Activated T-helper 1 cell treated with anti-CD3 and anti-CD28 coated beads, Interleukin-2, amount 50 U/mL, for 16 hours (primary cell): Measurements from ENCODE around the gene GNB3.
A peak's percentile ranks its signal among the peaks of the same experiment; 100 is the strongest.
"Not testable (repeated sequence)": the region's sequence is repeated elsewhere in the genome, so short reads cannot be mapped to it uniquely, and the experiment has no call there.

Experiments used
- DNase-seq, 2 donors: peaks; one replicate each; pipeline ENCODE4 v3.0.0-alpha.2; 2020; ENCODE audit warnings: low read depth in 1 of 2, low spot score in 1 of 2

GNB3 gene

GRCh38 chr12:6858799-6859198, 18.1 kb downstream of the GNB3 start:
- no peak for DNase-seq

GRCh38 chr12:6860116-6860515, 19.4 kb downstream of the GNB3 start:
- DNase-seq = no peak

- DNase-seq = no peak
These were observed 20.2 kb downstream of the GNB3 start for GRCh38 chr12:6860942-6861341.

- no peak for DNase-seq
These were observed 20.7 kb downstream of the GNB3 start for GRCh38 chr12:6861391-6861790.

- no peak for DNase-seq
These were observed 22.3 kb downstream of the GNB3 start for GRCh38 chr12:6863033-6863432.

DNA sequence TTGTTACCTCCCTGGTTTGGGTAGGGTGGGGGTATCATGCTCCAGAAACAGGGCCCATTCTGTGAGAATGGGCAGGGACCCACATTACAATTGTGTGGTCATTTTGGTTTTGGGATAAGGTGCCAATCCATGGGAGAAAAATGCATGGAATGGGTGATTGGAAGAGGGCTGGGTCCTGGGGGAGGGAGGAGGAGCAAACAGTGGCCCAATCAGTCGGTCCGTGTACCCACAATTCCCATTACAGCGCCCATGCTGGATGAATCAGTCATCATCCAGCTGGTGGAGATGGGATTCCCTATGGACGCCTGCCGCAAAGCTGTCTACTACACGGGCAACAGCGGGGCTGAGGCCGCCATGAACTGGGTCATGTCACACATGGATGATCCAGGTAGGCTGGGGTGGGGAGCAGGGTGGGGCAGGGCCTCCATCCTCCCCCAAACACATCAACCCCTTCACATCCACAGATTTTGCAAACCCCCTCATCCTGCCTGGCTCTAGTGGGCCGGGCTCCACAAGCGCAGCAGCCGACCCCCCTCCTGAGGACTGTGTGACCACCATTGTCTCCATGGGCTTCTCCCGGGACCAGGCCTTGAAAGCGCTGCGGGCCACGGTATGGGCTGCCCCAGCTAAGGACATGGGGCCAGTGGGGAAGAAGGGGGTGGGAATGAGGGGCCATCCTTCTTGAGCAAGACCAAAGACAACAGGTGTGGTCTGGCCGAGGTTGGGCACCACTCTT, 23.0 kb downstream of the GNB3 start:
- DNase-seq = no peak

- not testable (repeated sequence) for DNase-seq
These were observed 24.6 kb downstream of the GNB3 start for GRCh38 chr12:6865307-6865706.

DNA sequence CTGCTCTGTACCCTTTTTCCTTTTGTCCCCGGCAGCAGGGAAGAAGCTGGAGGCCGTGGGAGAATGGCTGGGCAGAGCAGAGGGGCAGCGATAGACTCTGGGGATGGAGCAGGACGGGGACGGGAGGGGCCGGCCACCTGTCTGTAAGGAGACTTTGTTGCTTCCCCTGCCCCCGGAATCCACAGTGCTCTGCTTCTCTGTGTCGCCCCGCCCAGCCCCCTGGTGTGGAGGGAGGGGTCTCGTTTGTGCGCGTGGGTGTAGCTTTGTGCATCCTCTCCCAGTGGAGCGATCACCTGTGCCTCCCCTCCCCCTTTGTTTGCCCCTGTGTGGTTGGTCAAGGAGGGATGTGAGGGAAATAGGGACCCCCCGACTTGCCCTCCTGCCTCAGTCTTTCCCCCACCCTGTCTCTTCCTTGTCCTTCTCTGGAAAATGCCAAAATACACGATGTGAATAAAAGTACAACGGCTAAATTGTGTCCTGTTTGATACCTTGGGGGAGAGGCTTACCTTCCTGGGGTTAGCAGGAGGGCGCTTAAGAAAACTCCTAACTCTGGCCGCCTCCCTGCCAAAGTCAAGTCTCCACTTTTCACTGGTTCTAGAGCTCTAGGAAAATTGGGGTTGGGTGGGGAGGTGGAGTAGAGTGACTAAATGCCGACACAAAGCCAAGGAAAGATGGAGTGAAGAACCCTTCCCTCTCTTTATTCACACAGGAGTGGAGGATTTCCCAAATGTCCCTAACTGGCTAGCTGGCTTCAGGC, 25.6 kb downstream of the GNB3 start:
- no peak for DNase-seq

DNA sequence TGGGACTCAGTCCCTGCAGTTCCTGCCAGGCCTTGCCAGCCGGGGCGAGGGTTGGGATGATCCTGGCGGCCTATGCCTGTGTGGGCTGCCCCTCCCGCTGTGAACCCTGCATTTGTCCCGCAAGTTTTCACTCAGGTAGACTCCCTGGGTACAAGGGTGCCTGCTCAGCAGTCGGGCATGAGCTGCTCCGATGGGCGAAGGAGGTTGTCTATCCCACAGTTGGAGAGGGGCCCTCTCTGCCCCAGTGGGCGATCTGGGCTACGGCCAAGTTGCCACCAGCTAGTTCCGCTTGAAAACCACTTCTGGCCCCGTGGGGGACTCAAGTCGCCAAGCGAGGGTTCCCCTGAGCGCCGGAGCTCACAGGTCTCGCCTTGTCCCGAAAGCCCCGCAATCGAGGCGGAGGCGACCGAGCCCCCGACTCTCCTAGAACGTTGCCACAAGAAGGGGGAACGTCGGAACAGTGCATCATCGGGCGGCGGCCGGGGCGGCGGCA, 26.2 kb downstream of the GNB3 start:
- DNase-seq = no peak

GRCh38 chr12:6867413-6868210, 26.9 kb downstream of the GNB3 start, which contains the start of gene TPI1:
TPI1 (plus strand) TSS chr12:6867531; CDS start chr12:6867567, 36 bp downstream.
- peak; percentile 55 to 74 for DNase-seq

DNA sequence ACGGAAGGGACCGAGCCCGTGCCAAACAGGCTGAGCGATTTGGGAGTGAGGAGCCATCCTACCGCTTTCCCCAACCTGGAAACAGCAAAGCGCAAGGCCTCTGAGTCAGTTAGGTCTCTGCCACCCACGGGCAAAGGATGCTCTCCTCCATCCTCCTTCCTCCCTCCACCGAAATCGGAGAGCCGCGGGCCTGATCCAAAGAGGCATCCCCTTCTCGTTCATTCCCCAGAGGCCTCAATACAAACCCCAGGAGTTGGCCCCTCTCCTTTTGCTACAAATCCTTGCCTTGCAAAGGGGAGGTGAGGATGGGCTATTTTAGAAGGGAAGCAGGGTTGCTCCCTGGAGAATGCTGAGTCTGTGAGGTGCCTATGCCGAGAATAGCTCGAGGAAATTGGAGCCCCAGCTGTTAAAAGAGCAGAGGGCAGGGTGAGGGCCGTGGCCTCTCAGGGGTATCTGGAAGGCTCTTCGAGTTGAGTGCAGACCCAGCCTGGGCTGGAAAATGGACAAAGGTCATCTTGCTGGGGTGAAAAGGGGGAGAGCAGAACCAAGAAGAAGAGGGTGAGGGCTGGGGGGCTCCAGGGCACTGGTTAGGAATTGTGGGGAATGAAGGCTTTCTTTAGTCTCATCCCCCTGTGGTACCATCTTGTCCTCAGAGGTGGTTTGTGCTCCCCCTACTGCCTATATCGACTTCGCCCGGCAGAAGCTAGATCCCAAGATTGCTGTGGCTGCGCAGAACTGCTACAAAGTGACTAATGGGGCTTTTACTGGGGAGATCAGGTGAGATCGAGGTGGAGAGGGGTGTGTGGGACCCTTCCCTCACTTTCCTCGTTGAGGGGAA, 27.7 kb downstream of the GNB3 start:
- no peak for DNase-seq

DNA sequence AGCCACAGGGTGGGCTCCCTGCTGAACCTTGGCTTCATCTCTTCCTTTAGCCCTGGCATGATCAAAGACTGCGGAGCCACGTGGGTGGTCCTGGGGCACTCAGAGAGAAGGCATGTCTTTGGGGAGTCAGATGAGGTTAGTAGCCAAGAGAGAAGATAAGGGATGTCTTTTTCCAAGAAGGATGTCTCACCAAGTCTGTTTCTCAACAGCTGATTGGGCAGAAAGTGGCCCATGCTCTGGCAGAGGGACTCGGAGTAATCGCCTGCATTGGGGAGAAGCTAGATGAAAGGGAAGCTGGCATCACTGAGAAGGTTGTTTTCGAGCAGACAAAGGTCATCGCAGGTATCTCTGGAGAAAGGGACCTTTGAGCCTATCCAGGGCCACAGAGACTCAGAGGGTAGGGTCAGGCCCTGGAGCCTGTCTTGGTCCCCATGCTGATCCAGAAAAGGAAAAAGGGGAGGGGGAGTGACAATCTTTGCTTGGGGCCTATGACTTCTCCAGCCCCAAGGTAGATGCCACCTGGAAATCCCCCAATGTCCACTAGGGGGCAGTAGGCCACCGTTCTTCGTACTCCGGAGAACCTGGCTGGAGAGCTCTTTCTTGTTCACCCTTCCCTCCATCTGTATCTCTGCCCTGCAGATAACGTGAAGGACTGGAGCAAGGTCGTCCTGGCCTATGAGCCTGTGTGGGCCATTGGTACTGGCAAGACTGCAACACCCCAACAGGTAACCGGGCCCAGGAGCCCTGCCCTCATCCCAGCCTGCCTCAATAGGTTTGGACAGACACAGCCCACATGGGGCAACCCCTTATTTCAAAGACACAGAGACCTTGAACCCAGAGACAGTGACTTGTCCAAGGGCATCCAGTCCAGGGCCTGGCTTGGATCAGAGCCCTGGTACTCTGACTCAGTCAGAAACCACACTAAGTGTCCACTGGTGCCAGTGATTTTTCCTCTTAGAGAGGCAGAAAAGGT, 28.6 kb downstream of the GNB3 start:
- DNase-seq = peak; percentile 74 to 78

DNA sequence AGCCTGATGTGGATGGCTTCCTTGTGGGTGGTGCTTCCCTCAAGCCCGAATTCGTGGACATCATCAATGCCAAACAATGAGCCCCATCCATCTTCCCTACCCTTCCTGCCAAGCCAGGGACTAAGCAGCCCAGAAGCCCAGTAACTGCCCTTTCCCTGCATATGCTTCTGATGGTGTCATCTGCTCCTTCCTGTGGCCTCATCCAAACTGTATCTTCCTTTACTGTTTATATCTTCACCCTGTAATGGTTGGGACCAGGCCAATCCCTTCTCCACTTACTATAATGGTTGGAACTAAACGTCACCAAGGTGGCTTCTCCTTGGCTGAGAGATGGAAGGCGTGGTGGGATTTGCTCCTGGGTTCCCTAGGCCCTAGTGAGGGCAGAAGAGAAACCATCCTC, 29.6 kb downstream of the GNB3 start:
- not testable (repeated sequence) for DNase-seq

DNA sequence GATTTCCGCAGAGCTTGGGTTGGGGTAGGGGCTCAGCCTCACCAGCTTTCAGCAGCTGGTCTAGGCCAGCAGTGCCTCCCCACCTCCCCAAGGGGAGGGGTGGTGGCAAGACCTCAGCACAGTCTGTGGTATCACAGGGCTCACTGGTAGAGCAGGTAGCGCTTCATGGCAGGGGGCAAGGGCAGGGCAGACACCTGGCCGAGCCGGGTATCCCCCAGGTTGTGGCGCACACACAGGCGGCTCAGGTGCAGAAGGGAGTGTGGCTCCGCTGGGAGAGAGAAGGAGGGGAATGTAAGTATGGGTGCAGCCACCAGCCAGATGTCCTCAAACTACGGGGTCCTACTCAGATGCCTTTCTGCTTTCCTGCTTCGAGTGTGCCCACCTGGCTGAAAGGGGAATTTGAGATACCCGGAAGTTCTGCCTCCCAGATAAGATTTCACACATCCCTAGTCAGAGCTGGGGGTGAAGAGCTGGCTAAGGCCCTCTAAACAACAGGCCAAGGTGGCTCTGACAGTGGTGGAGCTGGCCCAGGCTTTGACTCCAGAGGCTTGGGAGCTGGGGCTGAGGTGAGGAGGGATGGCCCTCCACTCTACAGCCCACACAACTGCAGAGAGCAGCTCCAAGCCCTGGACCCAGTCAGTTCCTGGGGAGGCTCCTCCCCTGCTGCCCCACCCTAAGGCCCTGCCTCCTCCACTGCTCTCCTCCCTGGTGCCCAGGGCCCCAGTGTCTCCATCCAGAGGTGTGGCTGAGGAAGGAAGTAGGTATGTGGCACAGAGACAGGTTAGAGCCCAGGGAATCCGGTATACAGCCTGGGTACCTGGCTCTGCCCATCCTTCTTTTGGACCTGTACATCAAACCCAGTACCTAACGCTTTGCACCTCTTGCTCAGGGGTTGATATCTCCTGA, 30.6 kb downstream of the GNB3 start:
- no peak for DNase-seq

DNA sequence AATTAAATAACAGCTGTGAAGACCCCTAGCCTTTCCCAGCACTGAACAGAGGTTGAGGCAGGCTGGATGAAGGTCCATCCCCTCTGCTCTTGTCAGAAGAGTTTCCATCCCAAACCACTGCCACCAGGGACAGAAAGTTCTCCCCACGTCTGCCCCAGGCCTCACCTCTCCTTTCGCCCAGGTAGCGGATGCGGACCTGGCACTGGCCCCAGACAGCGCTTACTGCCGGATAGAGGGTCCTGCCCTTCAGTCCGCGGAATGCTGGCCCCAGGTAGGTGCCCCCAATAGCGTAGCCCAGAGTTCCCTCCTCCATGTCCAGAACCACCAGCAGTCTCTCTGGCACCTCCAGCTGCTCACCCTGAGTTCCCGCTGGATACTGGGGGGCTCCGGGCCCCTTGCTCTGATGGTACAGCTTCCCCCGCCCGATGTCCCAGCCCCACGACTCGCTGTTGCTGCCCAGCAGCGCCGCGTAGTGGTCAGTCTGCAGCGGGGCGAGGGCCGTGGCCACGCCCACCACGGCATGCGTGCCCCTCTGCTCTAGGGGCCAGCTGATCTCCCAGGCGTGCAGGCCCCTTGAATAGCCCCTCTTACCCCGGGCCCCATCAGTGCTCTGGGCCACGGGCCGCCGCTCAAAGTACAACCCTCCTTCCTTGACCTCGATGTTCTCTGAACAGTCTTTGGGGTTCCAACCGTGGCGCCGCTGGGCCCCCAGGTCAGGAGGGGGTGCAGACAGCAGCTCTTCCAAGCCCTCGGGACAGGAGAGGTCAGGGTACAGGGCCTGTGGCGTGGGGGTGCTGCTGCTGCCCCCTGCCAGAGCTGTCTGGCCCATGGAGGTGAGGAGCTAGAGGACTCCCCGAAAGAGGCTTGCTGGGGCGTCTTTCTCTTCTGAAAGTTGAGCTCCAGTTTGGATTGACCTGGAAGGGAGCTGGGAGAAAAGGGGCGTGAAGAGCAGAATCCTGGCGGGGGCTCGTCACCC, 31.6 kb downstream of the GNB3 start:
- DNase-seq = peak; percentile 67 to 75

DNA sequence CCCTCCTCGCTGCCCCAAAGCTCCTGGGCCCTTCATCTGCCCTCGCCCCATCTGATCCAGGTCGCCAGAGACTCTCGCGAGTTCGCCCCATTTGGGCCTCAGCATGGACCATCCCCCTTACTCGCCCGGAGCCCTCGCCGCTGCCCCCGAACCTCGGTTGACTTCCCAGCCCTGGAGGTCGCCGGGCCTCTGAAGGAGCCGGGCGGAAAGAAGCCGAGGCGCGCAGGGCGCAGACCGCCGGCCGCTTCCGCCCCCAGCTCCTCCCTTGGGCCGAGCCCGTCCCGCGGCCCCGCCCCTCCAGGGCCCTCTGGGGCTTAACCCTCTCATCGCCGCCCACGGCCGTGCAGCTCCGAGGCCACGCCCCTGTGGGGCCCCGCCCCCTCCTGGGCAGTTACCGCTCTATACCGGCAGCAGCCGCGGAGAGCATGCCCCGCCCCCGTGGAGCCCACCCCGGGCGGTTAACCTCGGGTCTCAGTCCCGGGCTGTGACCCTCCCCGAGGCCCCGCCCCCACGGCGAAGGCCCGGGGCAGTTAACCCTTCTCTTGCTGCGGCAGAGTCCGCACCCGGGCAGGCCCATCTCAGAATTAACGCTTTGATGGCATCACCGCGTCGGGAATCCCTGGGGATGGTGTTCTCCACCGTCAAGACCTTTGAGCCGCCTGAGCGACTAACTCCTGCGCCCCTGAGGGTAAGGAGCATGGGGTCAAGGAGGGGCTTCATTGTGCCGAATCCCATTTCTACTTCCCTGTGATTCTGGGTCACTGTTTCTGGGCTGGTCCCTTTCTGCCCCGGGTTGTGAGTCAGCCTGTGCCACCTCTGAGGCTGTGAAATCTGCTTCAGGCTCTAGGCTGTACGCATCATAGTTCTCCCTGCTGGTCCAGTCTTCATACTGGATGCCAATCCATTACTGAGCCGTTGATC, 32.6 kb downstream of the GNB3 start, which contains the start of gene SPSB2:
TSS of gene SPSB2 (minus strand) at position 210 of the 921 bp plus-strand sequence. CDS start 402 bp downstream, outside the sequence.
- DNase-seq = peak; percentile 97 to 99
